Activated gamma-delta T cell treated with anti-CD3 and anti-CD28 coated beads, Interleukin-2, amount 50 U/mL, for 16 hours (primary cell): ENCODE data around the gene MLIP.

Experiments
- DNase-seq: peaks from one replicate; pipeline ENCODE4 v3.0.0-alpha.2; 2020; ENCODE audit warnings: low read depth

The MLIP gene

DNA sequence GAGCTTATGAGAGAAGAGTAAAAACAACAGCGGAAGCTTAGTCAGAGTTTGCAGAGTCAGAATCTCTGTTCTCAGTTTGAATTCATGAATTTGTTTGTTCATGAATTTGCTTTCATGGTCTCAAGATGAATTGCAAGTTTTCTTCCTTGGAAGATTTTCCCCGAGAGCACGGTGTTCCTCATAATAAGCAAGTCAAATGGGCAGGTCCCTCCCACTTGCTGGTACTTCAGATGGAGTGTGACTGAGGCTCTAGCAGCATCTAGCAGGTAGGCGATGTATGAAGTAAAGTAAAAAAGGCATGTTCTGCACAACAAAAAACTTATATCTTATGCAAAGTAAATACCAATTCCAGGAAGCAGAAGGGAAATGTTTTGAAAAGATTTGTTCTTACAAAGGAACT is 15.5 kb upstream of the MLIP start:
- DNase-seq: no peak

DNA sequence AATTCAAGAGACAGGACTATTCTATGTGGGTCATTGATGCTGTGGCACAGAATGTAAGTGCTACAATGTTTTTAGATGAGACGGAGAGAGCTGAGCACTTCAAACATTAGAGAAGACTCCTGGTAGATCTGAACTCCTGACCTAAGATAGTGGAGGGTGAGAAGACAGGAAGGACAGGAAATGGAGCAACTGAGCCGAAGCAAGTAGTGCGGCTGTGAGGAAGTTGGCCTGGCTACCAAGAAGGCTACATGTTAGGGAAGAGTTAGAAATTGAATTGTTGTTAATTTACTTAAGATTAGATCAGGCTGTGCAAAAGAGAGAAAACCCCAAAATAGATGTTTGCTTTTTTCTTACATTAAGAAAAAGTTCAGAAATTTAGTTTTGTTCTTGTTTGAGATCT is 14.4 kb upstream of the MLIP start:
- no peak for DNase-seq

- no peak for DNase-seq
Observed at GRCh38 chr6:54097753-54098152, 13.5 kb upstream of the MLIP start.

DNA sequence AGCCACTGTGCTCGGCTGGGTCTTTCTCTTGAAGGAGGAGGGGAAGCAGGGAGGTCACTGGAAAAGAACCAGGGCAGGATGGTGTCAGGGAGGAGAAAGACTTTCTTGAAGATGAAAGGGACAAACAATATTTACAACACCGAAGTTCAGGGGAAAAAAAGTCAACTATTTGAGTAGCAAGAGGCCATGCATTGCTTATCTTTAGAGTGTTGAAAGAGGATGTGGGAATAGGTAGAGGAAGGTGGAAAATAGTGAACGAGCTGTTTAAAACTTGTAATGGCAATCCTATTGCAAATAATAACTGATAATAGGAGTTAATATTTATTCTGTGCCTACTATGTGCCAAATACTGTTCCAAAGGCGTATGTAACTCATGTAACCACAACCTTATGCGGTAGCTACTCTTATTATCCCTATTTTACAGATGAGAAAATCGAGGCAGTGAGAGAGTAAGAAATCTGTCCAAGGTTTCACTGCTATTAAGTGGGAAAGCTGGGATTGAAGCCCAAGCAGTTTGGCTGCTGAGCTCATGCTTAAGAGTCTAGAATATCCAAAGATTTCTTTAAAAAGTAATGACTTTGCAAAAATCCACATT is 12.7 kb upstream of the MLIP start:
- no peak for DNase-seq

GRCh38 chr6:54099225-54099624 is 12.0 kb upstream of the MLIP start:
- DNase-seq: no peak

DNA sequence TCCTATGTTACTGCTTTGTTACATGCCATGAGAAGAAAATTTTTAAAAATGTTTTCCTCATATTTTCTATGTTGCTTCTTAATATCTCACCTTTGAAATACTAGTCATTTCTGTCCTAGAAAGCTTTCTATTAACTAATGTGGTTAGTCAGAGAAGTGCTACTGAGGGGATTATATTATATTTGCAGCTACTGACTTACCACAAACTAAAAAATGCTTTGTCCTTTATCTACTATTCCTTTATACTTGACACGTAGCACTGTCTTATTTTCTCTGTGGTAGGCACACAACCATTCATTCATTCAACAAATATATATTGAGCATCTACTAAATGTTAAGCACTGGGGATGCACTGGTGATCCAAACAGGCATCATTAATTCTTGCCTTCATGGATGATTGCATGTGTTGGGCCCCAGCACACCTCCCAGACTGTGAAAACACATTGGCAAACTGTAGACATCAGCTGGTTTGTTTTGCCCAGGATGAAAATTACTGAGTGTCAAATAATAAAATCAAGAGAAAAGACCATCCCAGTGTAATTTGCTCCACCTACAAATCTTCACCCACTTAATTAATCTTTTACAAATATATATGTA is 10.7 kb upstream of the MLIP start:
- no peak for DNase-seq

GRCh38 chr6:54102238-54102637 is 9.0 kb upstream of the MLIP start:
- no peak for DNase-seq

DNA sequence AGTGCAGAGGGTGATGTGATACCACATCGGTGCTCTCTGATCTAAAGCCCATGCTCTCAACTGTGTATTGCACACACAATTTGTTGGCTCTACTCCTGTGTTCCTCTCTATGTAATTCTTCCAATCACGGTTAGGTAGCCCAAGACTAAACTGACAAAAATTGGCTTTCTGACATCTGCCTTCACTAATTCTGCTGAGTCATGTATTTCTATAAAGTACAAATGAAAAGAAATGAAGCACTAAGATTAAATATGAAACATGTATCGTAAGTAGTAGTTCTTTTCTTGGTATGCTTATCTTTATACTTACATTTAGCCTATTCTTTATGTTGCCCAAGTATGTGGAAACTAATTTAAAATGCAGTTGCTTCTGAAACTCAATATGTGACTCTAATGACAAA is 7.7 kb upstream of the MLIP start:
- DNase-seq: no peak

- no peak for DNase-seq
Observed at GRCh38 chr6:54106727-54107126, 4.5 kb upstream of the MLIP start.

GRCh38 chr6:54107470-54108090 is 3.7 kb upstream of the MLIP start:
- DNase-seq: no peak

DNA sequence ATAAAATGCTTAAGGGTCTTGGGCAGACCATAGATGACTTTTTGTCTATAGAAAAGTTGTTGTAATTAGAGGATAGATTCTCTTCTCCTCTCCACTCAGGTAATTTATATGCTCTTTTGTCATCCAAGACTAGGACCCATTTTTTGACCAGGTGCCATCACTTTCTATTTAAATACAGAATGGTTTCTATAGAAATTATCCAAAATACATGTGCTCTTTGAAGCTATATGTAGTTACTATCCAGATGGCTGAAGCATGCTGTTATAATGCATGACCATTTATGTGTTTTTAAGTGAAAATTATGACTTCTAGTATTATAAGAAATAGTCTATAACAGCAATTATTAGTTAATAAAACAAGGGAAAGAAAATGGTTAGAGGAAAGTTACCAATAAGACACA is 3.0 kb upstream of the MLIP start:
- no peak for DNase-seq

DNA sequence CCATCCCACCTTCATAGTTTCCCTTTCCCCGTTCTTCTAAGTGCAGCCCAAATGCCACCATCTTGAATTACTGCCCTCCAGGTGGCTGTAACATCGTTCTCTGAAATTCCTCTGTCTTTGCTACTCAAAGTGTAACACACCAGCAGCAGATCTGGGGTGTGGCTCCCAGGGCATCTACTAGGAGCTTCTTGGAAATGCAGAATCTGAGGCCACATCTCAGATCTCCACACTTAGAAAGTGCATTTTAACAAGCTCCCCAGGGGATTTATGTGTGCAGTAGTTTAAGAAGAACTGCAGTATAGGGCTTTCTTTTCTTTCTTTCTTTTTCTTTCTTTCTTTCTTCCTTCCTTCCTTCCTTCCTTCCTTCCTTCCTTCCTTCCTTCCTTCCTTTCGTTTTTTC is 1.7 kb upstream of the MLIP start:
- DNase-seq: no peak

- DNase-seq: no peak
Observed at GRCh38 chr6:54112151-54112650, 958 bp downstream of the MLIP start.

DNA sequence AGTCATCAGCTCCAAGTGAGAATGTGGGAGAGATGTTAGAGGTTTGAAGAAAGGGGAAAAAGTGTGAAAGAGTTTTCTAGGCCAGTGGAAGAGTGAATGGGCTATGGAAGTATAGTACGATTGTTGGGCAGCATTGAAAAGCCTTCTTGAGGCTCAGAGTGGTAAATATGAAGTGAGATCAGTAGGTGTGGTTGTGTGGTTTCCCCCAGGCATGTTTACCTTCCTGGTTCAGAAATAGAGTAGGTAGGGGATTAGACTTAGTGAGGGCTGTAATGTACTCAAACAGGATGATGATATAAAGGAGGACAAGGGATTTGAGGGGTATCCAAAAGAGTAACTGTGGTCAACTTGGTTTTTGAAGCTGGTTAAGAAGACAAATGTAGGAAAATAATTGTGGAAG is 3.7 kb downstream of the MLIP start:
- no peak for DNase-seq

- no peak for DNase-seq
Observed at GRCh38 chr6:54115966-54116365, 4.7 kb downstream of the MLIP start.

GRCh38 chr6:54118117-54118516 is 6.9 kb downstream of the MLIP start:
- DNase-seq: no peak

DNA sequence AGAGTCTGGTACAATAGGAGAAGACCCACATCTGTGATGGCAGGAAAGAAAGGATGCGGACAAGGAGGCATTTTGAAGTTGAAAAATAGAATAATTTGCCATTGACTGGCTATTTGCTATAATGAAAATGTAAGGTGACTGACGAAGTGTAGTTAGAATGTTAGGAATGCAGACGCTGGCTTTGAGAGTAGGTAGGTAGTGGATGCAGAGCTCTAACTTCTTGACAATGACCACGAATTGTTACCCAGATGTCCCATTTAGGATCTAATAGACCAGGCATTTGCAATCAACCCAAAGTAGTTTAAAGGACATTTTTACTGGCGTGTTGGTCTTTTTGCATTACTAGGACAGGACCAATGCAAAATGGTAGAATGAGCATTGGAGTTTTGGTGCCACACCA is 14.2 kb downstream of the MLIP start:
- no peak for DNase-seq

DNA sequence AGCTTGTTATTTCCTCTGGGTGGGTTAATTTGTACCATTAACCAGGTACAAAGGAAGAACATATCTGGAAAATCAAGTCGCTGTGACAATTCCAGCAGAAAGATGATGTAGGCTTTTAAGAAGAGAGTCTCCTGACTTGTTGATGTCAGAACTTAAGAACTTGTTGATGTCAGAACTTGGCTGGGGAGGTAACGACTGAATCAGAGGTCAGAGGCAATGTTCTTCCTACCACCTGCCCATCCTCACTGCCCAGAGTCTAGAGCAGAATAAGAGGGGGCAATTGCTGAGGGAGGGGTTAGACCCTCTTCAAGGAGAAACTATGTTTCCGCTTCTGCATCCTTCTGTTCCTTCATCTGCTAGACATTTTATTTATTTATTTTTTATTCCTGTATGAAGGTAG is 18.9 kb downstream of the MLIP start:
- DNase-seq: no peak

- DNase-seq: no peak
Observed at GRCh38 chr6:54132587-54132986, 21.3 kb downstream of the MLIP start.

DNA sequence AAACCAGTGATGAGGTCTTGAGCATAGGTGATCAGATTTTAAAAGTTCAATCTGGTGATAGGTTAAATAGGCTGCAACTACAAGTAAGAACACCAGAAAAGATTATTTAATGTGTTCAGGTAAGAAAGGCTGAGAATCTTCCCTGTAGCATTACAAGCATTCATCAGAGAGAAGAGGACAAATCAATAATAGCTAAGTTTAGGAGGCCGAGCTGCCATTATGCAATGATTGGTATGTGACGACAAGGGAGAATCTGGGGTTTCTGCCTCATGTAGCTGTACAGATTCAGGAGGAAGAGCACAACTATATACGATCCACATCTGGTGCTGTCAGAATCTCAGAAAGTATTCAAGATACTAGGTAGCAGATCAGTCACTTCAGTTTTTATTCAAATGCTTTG is 21.9 kb downstream of the MLIP start:
- no peak for DNase-seq

DNA sequence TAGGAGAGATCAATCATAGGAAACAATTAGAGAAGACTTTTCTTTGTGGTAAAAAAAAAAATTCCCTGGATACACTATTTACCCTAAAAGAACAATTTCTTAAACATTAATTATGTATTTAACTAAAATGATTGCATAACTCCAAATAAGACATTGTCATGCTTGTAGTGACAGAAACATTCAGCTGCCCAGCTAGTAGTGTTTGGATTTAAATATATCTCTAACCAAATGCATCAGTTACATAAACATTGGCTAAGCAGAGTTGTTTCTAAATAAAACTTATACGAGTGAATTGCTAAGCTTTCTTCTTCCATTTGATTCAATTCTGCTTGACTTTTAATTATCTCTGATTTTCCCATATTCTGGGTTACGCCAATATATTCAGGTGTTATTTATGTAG is 23.7 kb downstream of the MLIP start:
- DNase-seq: no peak

- DNase-seq: no peak
Observed at GRCh38 chr6:54135665-54136369, 24.6 kb downstream of the MLIP start.

GRCh38 chr6:54138795-54139194 is 27.6 kb downstream of the MLIP start:
- no peak for DNase-seq
